Stimulated activated naive CD8-positive, alpha-beta T cell treated with anti-CD3 and anti-CD28 coated beads, Interleukin-15, amount 100 ng/mL, for 72 hours (primary cell): ENCODE results near the gene STAT3.
A peak's percentile ranks its signal among the peaks of the same experiment; 100 is the strongest.
"Not testable (repeated sequence)": the region's sequence is repeated elsewhere in the genome, so short reads cannot be mapped to it uniquely, and the experiment has no call there.

Experiments
- ATAC-seq: fragments of 150-1000 bp; cut with Tn5 transposase; 2 replicates; pipeline ENCODE4 v1.10.0; 2021; ENCODE audit warnings: mild to moderate bottlenecking, moderate library complexity
- DNase-seq, 2 donors: peaks; one replicate each; pipeline ENCODE4 v3.0.0; 2021 to 2022
- H3K27ac Mint-ChIP-seq, 2 donors: one replicate each; pipeline ENCODE4 v1.8.0; 2022; ENCODE audit warnings: mild to moderate bottlenecking in 2 of 2, mixed read lengths in 2 of 2, moderate library complexity in 2 of 2
- H3K27me3 Mint-ChIP-seq: one replicate; pipeline ENCODE4 v1.8.0; 2022; ENCODE audit warnings: mixed read lengths
- H3K4me1 Mint-ChIP-seq: one replicate; pipeline ENCODE4 v1.8.0; 2022; ENCODE audit warnings: mild to moderate bottlenecking, mixed read lengths
- H3K4me3 Mint-ChIP-seq, 2 donors: one replicate each; pipeline ENCODE4 v1.8.0; 2022; ENCODE audit warnings: mild to moderate bottlenecking in 2 of 2, mixed read lengths in 2 of 2, moderate library complexity in 1 of 2
- H3K9me3 Mint-ChIP-seq, 2 donors: one replicate each; pipeline ENCODE4 v1.8.0; 2022; ENCODE audit warnings: mixed read lengths in 2 of 2

Gene STAT3

GRCh38 chr17:42309986-42310786 is 78.1 kb downstream of the STAT3 start:
- Mint-ChIP-seq H3K4me1 (peaks cover 81% of the 10 kb centered on the region), H3K4me3 (peak overlapping the region; percentile 44 to 84), H3K9me3 (no peaks in the 10 kb centered on the region), H3K27ac (peak overlapping the region in 1 of 2 donors; percentile 95), H3K27me3 (no peaks in the 10 kb centered on the region)
- ATAC-seq (no peak), DNase-seq (no peak)

- peak overlapping the region in 1 of 2 donors; percentile 81 for H3K27ac Mint-ChIP-seq
- H3K4me1 Mint-ChIP-seq = peaks cover 83% of the 10 kb centered on the region
- DNase-seq = no peak
- H3K27me3 Mint-ChIP-seq = no peaks in the 10 kb centered on the region
- H3K9me3 Mint-ChIP-seq = no peaks in the 10 kb centered on the region
- H3K4me3 Mint-ChIP-seq = no peak overlapping the region
- no peak for ATAC-seq
Measured at GRCh38 chr17:42309142-42309541, 79.1 kb downstream of the STAT3 start.

- H3K27me3 Mint-ChIP-seq = no peaks in the 10 kb centered on the region
- DNase-seq = no peak
- no peak for ATAC-seq
- no peak overlapping the region for H3K4me3 Mint-ChIP-seq
- peak overlapping the region; percentile 12 to 81 for H3K27ac Mint-ChIP-seq
- H3K4me1 Mint-ChIP-seq = peaks cover 83% of the 10 kb centered on the region
- H3K9me3 Mint-ChIP-seq = no peaks in the 10 kb centered on the region
Measured at GRCh38 chr17:42308446-42308845, 79.8 kb downstream of the STAT3 start.

- Mint-ChIP-seq H3K4me3 (no peak overlapping the region), H3K27ac (peak overlapping the region; percentile 1 to 91), H3K4me1 (peaks cover 78% of the 10 kb centered on the region), H3K27me3 (no peaks in the 10 kb centered on the region), H3K9me3 (no peaks in the 10 kb centered on the region)
- ATAC-seq (no peak), DNase-seq (no peak)
Measured at GRCh38 chr17:42307362-42307927, 80.8 kb downstream of the STAT3 start.

- H3K4me1 Mint-ChIP-seq = peaks cover 73% of the 10 kb centered on the region
- no peak overlapping the region for H3K4me3 Mint-ChIP-seq
- DNase-seq (no peak), ATAC-seq (no peak)
- no peaks in the 10 kb centered on the region for H3K27me3 Mint-ChIP-seq
- H3K9me3 Mint-ChIP-seq = no peaks in the 10 kb centered on the region
- H3K27ac Mint-ChIP-seq = peak overlapping the region in 1 of 2 donors; percentile 68
Measured at GRCh38 chr17:42306385-42306667, 81.9 kb downstream of the STAT3 start.

- Mint-ChIP-seq H3K27me3 (no peaks in the 10 kb centered on the region), H3K4me3 (no peak overlapping the region), H3K27ac (peak overlapping the region in 1 of 2 donors; percentile 68), H3K4me1 (peaks cover 71% of the 10 kb centered on the region), H3K9me3 (no peaks in the 10 kb centered on the region)
- ATAC-seq (peak; percentile 15), DNase-seq (no peak)
Measured at GRCh38 chr17:42305543-42306384, 82.5 kb downstream of the STAT3 start.

- DNase-seq, H3K4me3 Mint-ChIP-seq, ATAC-seq, H3K27me3 Mint-ChIP-seq, H3K9me3 Mint-ChIP-seq: not testable (repeated sequence)
- Mint-ChIP-seq H3K4me1 (peaks cover 63% of the 10 kb centered on the region), H3K27ac (peak overlapping the region in 1 of 2 donors; percentile 91)
Measured at GRCh38 chr17:42305031-42305330, 83.3 kb downstream of the STAT3 start.

- H3K4me3 Mint-ChIP-seq = no peak overlapping the region
- ATAC-seq (no peak), DNase-seq (no peak)
- no peaks in the 10 kb centered on the region for H3K27me3 Mint-ChIP-seq
- peaks cover 57% of the 10 kb centered on the region for H3K4me1 Mint-ChIP-seq
- peak overlapping the region; percentile 81 to 91 for H3K27ac Mint-ChIP-seq
- H3K9me3 Mint-ChIP-seq = no peaks in the 10 kb centered on the region
Measured at GRCh38 chr17:42304187-42305030, 83.8 kb downstream of the STAT3 start.

GRCh38 chr17:42303694-42304093 is 84.5 kb downstream of the STAT3 start:
- Mint-ChIP-seq H3K27ac (no peak overlapping the region), H3K27me3 (no peaks in the 10 kb centered on the region), H3K9me3 (no peaks in the 10 kb centered on the region), H3K4me1 (peaks cover 50% of the 10 kb centered on the region), H3K4me3 (no peak overlapping the region)
- DNase-seq (no peak), ATAC-seq (no peak)

GRCh38 chr17:42301022-42301421 is 87.2 kb downstream of the STAT3 start:
- peaks cover 31% of the 10 kb centered on the region for H3K4me1 Mint-ChIP-seq
- H3K4me3 Mint-ChIP-seq = no peak overlapping the region
- H3K27ac Mint-ChIP-seq = no peak overlapping the region
- H3K27me3 Mint-ChIP-seq = no peaks in the 10 kb centered on the region
- DNase-seq = no peak
- ATAC-seq = no peak
- no peaks in the 10 kb centered on the region for H3K9me3 Mint-ChIP-seq

GRCh38 chr17:42299913-42300312 is 88.3 kb downstream of the STAT3 start:
- not testable (repeated sequence) for H3K9me3 Mint-ChIP-seq, H3K4me3 Mint-ChIP-seq, ATAC-seq, H3K27ac Mint-ChIP-seq, H3K27me3 Mint-ChIP-seq, DNase-seq
- peaks cover 31% of the 10 kb centered on the region for H3K4me1 Mint-ChIP-seq

- H3K4me1 Mint-ChIP-seq = peaks cover 31% of the 10 kb centered on the region
- not testable (repeated sequence) for DNase-seq, H3K4me3 Mint-ChIP-seq, ATAC-seq, H3K27ac Mint-ChIP-seq, H3K27me3 Mint-ChIP-seq, H3K9me3 Mint-ChIP-seq
Measured at GRCh38 chr17:42299361-42299760, 88.9 kb downstream of the STAT3 start.

- H3K27me3 Mint-ChIP-seq, ATAC-seq, H3K27ac Mint-ChIP-seq, H3K4me3 Mint-ChIP-seq, DNase-seq, H3K9me3 Mint-ChIP-seq: not testable (repeated sequence)
- H3K4me1 Mint-ChIP-seq = peaks cover 30% of the 10 kb centered on the region
Measured at GRCh38 chr17:42297775-42298174, 90.5 kb downstream of the STAT3 start.

GRCh38 chr17:42296012-42296411 is 92.2 kb downstream of the STAT3 start:
- Mint-ChIP-seq H3K27me3 (no peaks in the 10 kb centered on the region), H3K4me3 (no peak overlapping the region), H3K9me3 (no peaks in the 10 kb centered on the region), H3K4me1 (peaks cover 40% of the 10 kb centered on the region), H3K27ac (no peak overlapping the region)
- no peak for ATAC-seq
- DNase-seq = no peak
